Keratinocyte (primary cell): ENCODE measurements around the gene MEGF11. TPM values are rescaled to one million over a fixed set of nuclear protein-coding genes. Genes with fewer than 3 reads are reported as not detected.

ENCODE experiments used
- DNase-seq: peaks from one replicate; pipeline ENCODE4 v3.0.0-alpha.2; 2011; ENCODE audit warnings: low read depth, missing footprints, low spot score
- FAIRE-seq: peaks from 2 replicates; lab custom pipeline; 2011; peaks lifted over from hg19 to GRCh38; lab: Jason Lieb, UNC
- H2AFZ ChIP-seq: 2 replicates; pipeline ENCODE4 v1.6.0; 2012; ENCODE audit warnings: low read length, control low read depth, inconsistent platforms; ENCODE audit not compliant: control insufficient read depth
- H3K27ac ChIP-seq: 2 replicates; pipeline ENCODE4 v1.5.1; 2011; ENCODE audit warnings: low read length; ENCODE audit not compliant: control insufficient read depth, insufficient read depth
- H3K27me3 ChIP-seq: 3 replicates; pipeline ENCODE4 v1.6.0; 2011; ENCODE audit warnings: low read length; ENCODE audit not compliant: control insufficient read depth, insufficient read depth; ENCODE audit errors: extremely low read depth
- H3K36me3 ChIP-seq, 2 experiments: 2 replicates in 1 of 2; 3 replicates in 1 of 2; pipeline ENCODE4 v1.5.1; 2011; ENCODE audit warnings: low read length in 2 of 2, mild to moderate bottlenecking in 1 of 2; ENCODE audit not compliant: control insufficient read depth in 2 of 2, insufficient read depth in 2 of 2; ENCODE audit errors: extremely low read depth in 1 of 2
- H3K4me1 ChIP-seq: 3 replicates; pipeline ENCODE4 v1.5.1; 2011; ENCODE audit warnings: low read length; ENCODE audit not compliant: control insufficient read depth, insufficient read depth; ENCODE audit errors: extremely low read depth
- H3K4me2 ChIP-seq: 3 replicates; pipeline ENCODE4 v1.6.0; 2011; ENCODE audit warnings: low read depth, low read length; ENCODE audit not compliant: control insufficient read depth, insufficient read depth; ENCODE audit errors: extremely low read depth
- H3K4me3 ChIP-seq, 3 experiments: fragments of 200-600 bp in 1 of 3; sonication (generic) in 1 of 3; 2 replicates in 2 of 3; 3 replicates in 1 of 3; pipeline ENCODE4 v1.5.1; 2011 to 2016; ENCODE audit warnings: low read length in 3 of 3, mild to moderate bottlenecking in 3 of 3, control low read depth in 2 of 3, inconsistent platforms in 1 of 3, low read depth in 1 of 3, mixed read lengths in 1 of 3, mixed run types in 1 of 3, moderate library complexity in 1 of 3; ENCODE audit not compliant: control insufficient read depth in 2 of 3, insufficient read depth in 2 of 3; ENCODE audit errors: extremely low read depth in 1 of 3
- H3K79me2 ChIP-seq: 2 replicates; pipeline ENCODE4 v1.6.0; 2012; ENCODE audit warnings: low read length; ENCODE audit not compliant: control insufficient read depth, insufficient read depth
- H3K9ac ChIP-seq: 3 replicates; pipeline ENCODE4 v1.6.0; 2011; ENCODE audit warnings: low read length; ENCODE audit not compliant: control insufficient read depth, insufficient read depth; ENCODE audit errors: extremely low read depth
- H3K9me1 ChIP-seq: 3 replicates; pipeline ENCODE4 v1.6.0; 2011; ENCODE audit warnings: low read length; ENCODE audit not compliant: control insufficient read depth, insufficient read depth; ENCODE audit errors: extremely low read depth
- H3K9me3 ChIP-seq: 2 replicates; pipeline ENCODE4 v1.5.1; 2012; ENCODE audit warnings: low read depth, low read length; ENCODE audit not compliant: control insufficient read depth
- H4K20me1 ChIP-seq: 3 replicates; pipeline ENCODE4 v1.6.0; 2011; ENCODE audit warnings: low read length; ENCODE audit not compliant: control insufficient read depth, insufficient read depth; ENCODE audit errors: extremely low read depth
- EZH2 ChIP-seq: IDR thresholded peaks from one replicate; pipeline ENCODE4 v1.6.1; 2012; ENCODE audit warnings: inconsistent platforms, mild to moderate bottlenecking, low read length, moderate library complexity
- dilution Hi-C: fragments of 300-500 bp; cut with MboI; formaldehyde crosslinking; loops from one replicate; pipeline ENCODE4 v1.7.0; 2020; ENCODE audit warnings: low sequenced_read_pairs; ENCODE audit not compliant: extremely low pct_ligation_motif_present
- polyA plus RNA-seq, 5 experiments: library from polyadenylated mRNA; depleted of rRNA in 3 of 5; stranded (reverse) in 3 of 5; stranded (forward) in 1 of 5; unstranded in 1 of 5; fragments of >200 nt; gene quantifications; 1 replicate in 1 of 5; 2 replicates in 3 of 5; 3 replicates in 1 of 5; pipeline versions ENCODE4 v1.2.1 to v1.2.3, GENCODE V29; 2011 to 2012; ENCODE audit warnings: missing spikeins in 2 of 5, low read depth in 1 of 5, low replicate concordance in 1 of 5
- TF ChIP-seq, protein P1 (sequence below), 3 experiments: IDR thresholded peaks in 1 of 3; conservative IDR thresholded peaks in 1 of 3; optimal IDR thresholded peaks in 1 of 3; 2 replicates in 2 of 3; 3 replicates in 1 of 3; pipeline versions ENCODE3 to v1.5.1; 2011; ENCODE audit warnings: low read length in 3 of 3, mild to moderate bottlenecking in 3 of 3, moderate library complexity in 2 of 3, control low read depth in 1 of 3, inconsistent platforms in 1 of 3; ENCODE audit not compliant: insufficient read depth in 2 of 3; ENCODE audit errors: extremely low read depth in 1 of 3

MEGF11 gene
- polyA plus RNA-seq, 1 donor (not counting 4 experiments of a cell fraction or from before 2014, with no cell fraction given), result not detected

DNA sequence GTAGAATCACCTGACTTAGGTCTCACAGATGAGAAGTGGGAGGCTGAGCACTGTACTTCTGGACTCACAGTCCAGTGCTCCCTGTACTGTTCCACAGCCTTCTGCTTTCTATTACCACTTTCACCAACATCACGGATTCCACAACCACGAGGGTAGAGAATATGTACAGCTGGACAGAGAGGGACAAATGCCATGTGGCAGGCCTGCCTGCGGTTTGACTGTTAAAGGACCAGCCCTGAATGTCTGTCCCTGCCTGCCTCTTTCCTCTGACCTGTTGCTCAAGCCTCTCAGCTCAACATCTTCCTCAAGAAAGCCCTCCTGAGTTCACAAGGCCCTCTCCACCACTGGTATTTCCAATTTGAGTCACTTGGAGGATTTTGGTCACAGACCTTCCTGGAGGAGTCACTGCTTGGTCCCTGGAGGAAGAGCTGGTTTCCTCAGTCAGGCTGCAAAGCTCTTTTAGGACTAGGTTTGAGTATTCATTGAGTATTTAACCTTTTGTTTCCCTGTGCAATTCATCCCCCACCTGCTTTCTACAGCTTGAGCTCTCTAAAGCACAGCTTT is 335.1 kb downstream of the MEGF11 start:
- DNase-seq (no peak), FAIRE-seq (no peak)
- no peak for TF ChIP-seq EZH2
- TF ChIP-seq, protein P1, sequence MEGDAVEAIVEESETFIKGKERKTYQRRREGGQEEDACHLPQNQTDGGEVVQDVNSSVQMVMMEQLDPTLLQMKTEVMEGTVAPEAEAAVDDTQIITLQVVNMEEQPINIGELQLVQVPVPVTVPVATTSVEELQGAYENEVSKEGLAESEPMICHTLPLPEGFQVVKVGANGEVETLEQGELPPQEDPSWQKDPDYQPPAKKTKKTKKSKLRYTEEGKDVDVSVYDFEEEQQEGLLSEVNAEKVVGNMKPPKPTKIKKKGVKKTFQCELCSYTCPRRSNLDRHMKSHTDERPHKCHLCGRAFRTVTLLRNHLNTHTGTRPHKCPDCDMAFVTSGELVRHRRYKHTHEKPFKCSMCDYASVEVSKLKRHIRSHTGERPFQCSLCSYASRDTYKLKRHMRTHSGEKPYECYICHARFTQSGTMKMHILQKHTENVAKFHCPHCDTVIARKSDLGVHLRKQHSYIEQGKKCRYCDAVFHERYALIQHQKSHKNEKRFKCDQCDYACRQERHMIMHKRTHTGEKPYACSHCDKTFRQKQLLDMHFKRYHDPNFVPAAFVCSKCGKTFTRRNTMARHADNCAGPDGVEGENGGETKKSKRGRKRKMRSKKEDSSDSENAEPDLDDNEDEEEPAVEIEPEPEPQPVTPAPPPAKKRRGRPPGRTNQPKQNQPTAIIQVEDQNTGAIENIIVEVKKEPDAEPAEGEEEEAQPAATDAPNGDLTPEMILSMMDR (optimal IDR thresholded peaks at IDR 0.05 in 1 of 3, IDR thresholded peaks at IDR 0.05 in 1 of 3, conservative IDR thresholded peaks at IDR 0.05 in 1 of 3; ENCODE audit: extremely low read depth in 1 of 3, insufficient read depth in 2 of 3, low read length in 3 of 3), result no peak
- no peaks in the 10 kb centered on the region for H3K9me1 ChIP-seq
- H3K4me2 ChIP-seq, result no peak overlapping the region
- H2AFZ ChIP-seq, result no peak overlapping the region
- H3K36me3 ChIP-seq, result peaks cover 0 to 7% of the 10 kb centered on the region in 2 experiments
- H3K9ac ChIP-seq, result no peak overlapping the region
- no peaks in the 10 kb centered on the region for H3K9me3 ChIP-seq
- H3K79me2 ChIP-seq, result no peaks in the 10 kb centered on the region
- H3K27ac ChIP-seq, result no peak overlapping the region
- H3K4me1 ChIP-seq, result no peaks in the 10 kb centered on the region
- no peaks in the 10 kb centered on the region for H3K27me3 ChIP-seq
- dilution Hi-C loops, result no loop called here
- no peak overlapping the region for H3K4me3 ChIP-seq
- H4K20me1 ChIP-seq, result no peaks in the 10 kb centered on the region

DNA sequence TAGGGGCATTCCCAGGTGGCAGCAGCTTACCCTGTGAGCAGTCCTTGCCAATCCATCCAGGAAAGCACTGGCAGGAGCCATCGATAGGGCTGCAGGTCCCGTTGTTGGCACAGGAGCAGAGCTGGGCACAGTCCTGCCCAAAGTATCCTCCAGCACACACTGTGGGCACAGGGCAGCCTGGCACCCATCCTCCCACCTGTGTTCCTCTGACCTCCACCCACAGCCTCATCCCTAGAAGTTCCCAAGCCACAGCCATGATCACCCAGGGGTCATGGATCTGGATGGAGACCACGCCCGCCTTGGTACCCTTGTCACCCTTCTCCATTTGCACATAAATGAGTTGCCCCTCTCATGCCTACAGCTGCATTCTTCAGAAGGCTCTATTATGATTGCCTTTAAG is 335.6 kb downstream of the MEGF11 start:
- dilution Hi-C loops, result no loop called here
- Histone ChIP-seq H3K4me3 (no peak overlapping the region), H3K4me1 (no peaks in the 10 kb centered on the region), H2AFZ (no peak overlapping the region), H3K9me3 (no peaks in the 10 kb centered on the region), H3K27me3 (no peaks in the 10 kb centered on the region), H3K4me2 (no peak overlapping the region), H3K36me3 (peaks cover 0 to 10% of the 10 kb centered on the region in 2 experiments), H3K79me2 (no peaks in the 10 kb centered on the region), H3K27ac (no peak overlapping the region), H3K9ac (no peak overlapping the region), H3K9me1 (no peaks in the 10 kb centered on the region), H4K20me1 (no peaks in the 10 kb centered on the region)
- no peak for FAIRE-seq
- no peak for DNase-seq
- TF ChIP-seq EZH2, result no peak
- TF ChIP-seq, protein P1 (optimal IDR thresholded peaks at IDR 0.05 in 1 of 3, IDR thresholded peaks at IDR 0.05 in 1 of 3, conservative IDR thresholded peaks at IDR 0.05 in 1 of 3; ENCODE audit: extremely low read depth in 1 of 3, insufficient read depth in 2 of 3, low read length in 3 of 3), result no peak
